NCI-H526 treated with DMSO at 0.1 percent for 48 hours (cell line): ENCODE data around the gene PET117.
"Not testable (repeated sequence)": the region's sequence is repeated elsewhere in the genome, so short reads cannot be mapped to it uniquely, and the experiment has no call there.

Source experiments
- DNase-seq: peaks from one replicate; lab custom pipeline; 2025; lab: John Stamatoyannopoulos, UW

The PET117 gene, protein sequence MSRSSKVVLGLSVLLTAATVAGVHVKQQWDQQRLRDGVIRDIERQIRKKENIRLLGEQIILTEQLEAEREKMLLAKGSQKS

GRCh38 chr20:18137412-18138265, at the start of gene PET117, which contains the start of gene KAT14:
Gene PET117 (plus strand): TSS chr20:18137863. CDS start chr20:18137956, 93 bp downstream.
Gene KAT14 (plus strand): TSS chr20:18137863. CDS start chr20:18142661, 4,798 bp downstream.
- peak; percentile 92 for DNase-seq

DNA sequence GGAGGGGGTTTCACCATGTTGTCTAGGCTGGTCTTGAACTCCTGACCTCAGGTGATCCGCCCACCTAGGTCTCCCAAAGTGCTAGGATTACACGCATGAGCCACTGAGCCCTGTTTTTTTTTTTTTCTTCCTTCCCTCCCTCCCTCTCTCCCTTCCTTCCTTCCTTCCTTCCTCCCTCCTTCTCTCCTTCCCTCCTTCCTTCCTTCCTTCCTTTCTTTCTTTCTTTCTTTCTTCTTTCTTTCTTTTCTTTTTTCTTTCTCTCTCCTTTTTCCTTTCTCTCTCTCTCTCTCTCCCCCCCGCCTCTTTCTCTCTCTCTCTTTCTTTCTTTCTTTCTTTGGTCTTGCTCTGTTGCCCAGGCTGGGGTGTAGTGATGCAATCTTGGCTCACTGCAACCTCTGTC, 49.4 kb upstream of the PET117 start:
- DNase-seq, result not testable (repeated sequence)

GRCh38 chr20:18088841-18089240, 48.8 kb upstream of the PET117 start:
- DNase-seq, result not testable (repeated sequence)

GRCh38 chr20:18090044-18090443, 47.6 kb upstream of the PET117 start:
- no peak for DNase-seq

DNA sequence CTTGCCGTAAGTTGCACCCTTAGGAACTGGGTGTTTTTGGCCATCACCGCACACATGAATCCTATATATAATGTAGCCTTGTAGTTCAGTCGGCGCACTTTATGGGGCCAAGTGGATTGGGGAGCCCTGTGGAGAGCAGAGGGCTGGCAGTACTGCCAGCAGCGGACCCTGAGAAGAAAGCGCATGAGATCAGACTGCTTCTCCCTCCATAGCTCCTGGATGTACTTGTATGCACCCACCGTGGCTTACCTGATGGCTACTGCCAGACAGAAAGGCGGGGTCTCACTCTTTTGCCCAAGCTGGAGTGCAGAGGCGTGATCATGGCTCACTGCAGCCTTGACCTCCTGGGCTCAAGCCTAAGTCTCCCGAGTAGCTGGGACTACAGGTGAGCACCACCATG, 47.2 kb upstream of the PET117 start:
- DNase-seq, result no peak

DNA sequence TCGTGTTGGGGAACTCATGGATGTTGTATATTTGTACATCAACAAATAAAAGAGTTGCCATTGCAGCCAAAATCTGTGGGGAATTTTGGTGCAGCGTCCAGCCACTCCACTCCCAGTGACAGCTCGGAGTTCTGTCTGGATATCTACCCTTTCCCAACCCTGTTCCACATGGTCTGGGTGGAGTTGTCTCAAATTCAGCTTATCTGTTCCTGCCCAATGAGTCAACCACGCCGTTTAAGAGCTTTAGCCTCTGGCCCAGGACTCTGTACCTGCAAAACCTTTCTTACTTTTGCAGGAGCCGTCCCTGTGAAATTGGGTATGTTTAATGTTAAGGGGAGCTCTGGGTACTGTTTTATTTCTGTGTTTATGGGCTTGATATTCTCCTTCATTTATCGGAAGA, 46.0 kb upstream of the PET117 start:
- DNase-seq, result no peak

DNA sequence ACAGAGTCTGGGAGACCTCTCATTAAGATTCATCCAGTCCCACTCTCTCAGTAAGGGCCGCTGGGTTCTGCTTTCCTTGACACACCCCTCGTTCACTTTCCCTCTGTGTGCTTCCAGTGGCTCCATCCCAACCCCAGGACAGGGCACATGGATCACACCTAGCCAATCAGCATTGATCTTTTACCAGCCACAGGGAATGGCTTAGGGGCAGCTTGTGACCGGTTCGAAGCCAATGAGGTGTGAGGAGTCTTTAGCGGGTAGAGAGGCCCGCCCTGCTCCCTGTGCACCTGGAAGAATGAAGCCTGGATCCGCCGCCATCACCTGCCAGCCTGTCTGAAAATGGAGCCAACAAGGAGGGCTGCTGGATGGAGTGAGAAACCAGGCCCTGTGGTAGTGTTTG, 44.8 kb upstream of the PET117 start:
- no peak for DNase-seq

DNA sequence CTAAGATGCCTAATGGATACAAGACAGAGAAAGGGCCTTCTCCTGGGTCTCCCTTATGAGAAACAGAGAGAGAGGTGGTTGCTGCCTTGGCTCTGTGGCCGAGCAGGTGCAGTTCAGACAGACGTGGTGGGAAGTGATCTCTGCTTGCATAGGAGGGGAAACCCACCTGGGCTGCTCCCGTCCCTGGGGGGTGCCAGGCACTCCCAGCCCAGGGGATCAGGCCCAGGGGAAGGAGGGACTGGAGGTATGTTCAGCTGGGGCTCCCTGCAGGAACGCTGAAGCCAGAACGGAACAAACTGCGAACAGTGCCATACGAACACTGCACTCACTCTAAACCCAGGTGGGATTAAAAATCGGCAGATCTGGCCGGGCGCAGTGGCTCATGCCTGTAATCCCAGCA, 44.3 kb upstream of the PET117 start:
- no peak for DNase-seq

DNA sequence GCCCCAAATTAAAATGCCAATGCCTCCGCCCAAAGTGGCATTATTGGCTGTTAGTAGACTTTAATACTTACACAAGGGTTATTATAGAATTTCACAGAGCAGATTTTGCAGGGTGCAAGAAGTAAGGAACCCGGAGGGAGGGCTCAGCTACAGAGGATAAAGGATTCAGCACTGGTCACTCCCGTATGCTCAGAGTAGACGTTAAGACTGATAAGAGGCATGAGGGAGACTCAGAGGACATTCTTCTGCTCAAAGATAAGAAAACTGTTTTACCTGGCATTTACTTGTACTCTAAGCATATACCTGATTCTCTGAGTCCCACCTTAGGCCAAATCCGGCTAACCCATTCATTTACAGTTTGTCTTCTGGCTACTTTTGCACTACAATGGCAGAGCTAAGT, 43.5 kb upstream of the PET117 start:
- DNase-seq, result no peak

DNA sequence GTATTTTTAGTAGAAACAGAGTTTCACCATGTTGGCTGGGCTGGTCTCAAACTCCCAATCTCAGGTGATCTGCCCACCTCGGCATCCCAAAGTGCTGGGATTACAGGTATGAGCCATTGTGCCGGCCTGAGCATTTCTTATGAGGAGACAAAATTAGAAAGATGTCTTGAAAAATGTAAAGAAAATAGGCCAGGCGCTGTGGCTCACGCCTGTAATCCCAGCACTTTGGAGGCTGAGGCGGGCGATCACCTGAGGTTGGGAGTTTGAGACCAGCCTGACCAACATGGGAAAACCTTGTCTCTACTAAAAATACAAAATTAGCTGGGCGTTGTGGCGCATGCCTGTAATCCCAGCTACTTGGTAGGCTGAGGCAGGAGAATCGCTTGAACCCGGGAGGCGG, 37.1 kb upstream of the PET117 start:
- DNase-seq, result not testable (repeated sequence)

GRCh38 chr20:18101125-18101810, 36.4 kb upstream of the PET117 start:
- DNase-seq, result no peak

DNA sequence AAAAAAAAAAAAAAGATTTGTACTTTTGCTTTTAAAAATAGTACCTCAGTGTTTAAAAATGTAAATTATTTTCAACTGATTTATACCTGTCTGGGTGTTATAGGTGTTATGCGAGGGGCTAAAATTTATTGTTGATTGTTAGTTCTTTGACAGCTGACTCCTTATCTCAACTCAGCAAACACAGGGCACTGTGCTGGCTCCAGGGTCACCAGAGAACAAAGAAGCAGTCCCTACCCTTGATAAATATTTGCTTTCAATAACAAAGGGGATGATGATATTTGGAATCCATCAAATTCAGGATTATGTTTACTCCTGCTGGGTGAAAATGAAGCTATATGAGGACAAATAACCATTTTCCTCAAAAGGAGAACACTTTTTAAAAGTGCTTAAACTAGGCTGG, 34.2 kb upstream of the PET117 start:
- no peak for DNase-seq

- DNase-seq, result no peak
These were observed 29.3 kb upstream of the PET117 start for GRCh38 chr20:18108326-18108725.

- not testable (repeated sequence) for DNase-seq
These were observed 9.1 kb upstream of the PET117 start for GRCh38 chr20:18128574-18128973.

- no peak for DNase-seq
These were observed 5.0 kb upstream of the PET117 start for GRCh38 chr20:18132663-18133062.

DNA sequence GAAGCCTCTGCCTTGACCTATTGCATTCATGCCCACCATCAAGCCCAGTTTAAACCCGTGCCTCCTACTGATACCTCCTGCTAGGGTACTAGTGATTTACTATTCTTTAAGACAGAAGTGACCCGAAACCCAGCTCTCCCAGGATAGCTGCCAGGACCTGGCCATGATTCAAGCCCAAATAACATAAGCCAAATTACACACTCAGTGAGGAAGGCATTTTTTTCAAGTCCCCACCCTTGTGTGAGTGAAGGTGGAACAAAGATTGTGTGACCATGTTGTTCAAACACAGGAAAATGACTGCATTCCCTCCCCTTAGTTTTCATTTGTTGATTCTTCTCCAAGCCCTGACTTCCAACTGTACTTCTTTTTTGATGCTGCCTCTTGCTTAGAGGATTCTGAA, 3.7 kb upstream of the PET117 start:
- DNase-seq, result no peak

- DNase-seq, result no peak
These were observed 561 bp downstream of the PET117 start for GRCh38 chr20:18138266-18138582.

GRCh38 chr20:18138639-18139583, 1.2 kb downstream of the PET117 start:
- DNase-seq, result peak; percentile 51

GRCh38 chr20:18139832-18140231, 2.2 kb downstream of the PET117 start:
- DNase-seq, result no peak

- no peak for DNase-seq
These were observed 7.0 kb downstream of the PET117 start for GRCh38 chr20:18144541-18145099.

- DNase-seq, result no peak
These were observed 16.7 kb downstream of the PET117 start for GRCh38 chr20:18154342-18154741.

GRCh38 chr20:18156045-18156444, 18.4 kb downstream of the PET117 start:
- no peak for DNase-seq
